ACHN (cell line): Measurements from ENCODE around the gene CENPO.
"Not testable (repeated sequence)": the region's sequence is repeated elsewhere in the genome, so short reads cannot be mapped to it uniquely, and the experiment has no call there.

Experiments used
- DNase-seq: peaks from one replicate; pipeline ENCODE4 v3.0.0-alpha.2; 2015
- in situ Hi-C: cut with HindIII; loops from 2 replicates; pipeline ENCODE4 v1.10.0; 2017; ENCODE audit warnings: low sequenced_read_pairs, low pct_ligation_motif_present, low pct_unique_long_range_greater_than_20kb

The CENPO gene

DNA sequence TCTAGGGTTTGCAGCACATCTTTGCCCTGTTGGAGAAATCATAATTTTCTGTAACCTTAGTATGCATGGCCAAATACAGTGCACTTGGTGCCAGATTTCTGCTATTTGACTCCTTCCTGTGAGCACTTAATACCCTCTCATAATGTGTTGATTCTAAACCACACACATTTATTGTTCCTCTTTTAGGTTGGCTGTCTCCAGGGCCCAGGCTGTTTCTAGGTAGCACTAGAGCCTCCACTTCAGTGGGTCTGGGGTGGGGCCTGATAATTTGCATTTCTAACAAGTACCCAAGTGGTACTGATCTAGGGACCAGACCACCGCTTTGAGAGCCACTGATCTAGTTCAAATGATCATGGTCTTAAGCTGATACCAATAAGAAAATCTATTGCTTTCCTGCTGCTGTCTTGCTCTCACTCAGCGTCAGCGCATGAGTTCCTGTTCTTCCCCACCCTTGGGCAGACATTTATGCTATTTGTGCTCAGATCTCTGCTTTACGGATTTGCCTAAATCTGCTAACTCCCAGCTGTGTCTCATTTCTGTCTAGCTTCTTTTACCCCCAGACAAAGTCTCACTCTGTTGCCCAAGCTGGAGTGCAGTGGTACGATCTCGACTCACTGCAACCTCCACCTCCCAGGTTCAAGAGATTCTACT is 7.4 kb upstream of the CENPO start:
- DNase-seq = no peak
- in situ Hi-C loops = no loop called here

- in situ Hi-C loops = no loop called here
- DNase-seq = no peak
Observed at GRCh38 chr2:24787532-24787931, 5.7 kb upstream of the CENPO start.

DNA sequence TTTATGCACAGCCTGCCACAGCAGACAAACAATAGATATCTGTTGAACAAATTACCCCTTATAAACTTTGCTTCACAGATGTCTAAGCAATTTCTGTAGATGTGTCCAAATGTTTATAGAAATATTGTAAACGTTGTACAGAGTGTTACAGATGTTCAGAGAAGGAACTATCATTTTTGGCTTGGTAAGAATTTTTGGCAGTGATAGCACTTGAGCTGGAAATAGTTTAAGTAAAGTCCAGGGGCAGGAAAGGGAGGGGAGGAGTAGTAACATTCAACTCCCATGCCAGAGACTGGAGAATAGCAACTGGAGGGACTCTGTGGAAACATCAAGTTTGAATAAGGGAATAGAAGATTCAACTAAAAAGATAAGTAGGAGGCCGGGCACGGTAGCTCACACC is 4.4 kb upstream of the CENPO start:
- in situ Hi-C loops = no loop called here
- DNase-seq = no peak

- in situ Hi-C loops = no loop called here
- no peak for DNase-seq
Observed at GRCh38 chr2:24791452-24791851, 1.8 kb upstream of the CENPO start.

DNA sequence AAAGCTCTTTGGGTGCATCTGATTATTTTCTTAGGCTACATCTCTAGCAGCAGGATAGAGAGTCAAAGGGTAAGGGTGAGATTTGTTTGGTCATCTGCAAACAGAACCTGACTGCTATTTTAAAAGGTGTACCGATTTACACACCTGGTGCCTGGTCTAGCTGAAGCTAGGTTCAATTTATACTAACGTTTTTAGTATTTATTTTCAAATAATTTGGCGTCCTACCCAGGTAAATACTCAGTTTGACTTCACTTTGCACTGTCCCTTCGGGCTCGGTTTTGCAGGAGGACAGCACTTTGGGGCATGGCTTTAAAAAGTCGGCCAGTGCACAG is 717 bp upstream of the CENPO start:
- in situ Hi-C loops = no loop called here

DNA sequence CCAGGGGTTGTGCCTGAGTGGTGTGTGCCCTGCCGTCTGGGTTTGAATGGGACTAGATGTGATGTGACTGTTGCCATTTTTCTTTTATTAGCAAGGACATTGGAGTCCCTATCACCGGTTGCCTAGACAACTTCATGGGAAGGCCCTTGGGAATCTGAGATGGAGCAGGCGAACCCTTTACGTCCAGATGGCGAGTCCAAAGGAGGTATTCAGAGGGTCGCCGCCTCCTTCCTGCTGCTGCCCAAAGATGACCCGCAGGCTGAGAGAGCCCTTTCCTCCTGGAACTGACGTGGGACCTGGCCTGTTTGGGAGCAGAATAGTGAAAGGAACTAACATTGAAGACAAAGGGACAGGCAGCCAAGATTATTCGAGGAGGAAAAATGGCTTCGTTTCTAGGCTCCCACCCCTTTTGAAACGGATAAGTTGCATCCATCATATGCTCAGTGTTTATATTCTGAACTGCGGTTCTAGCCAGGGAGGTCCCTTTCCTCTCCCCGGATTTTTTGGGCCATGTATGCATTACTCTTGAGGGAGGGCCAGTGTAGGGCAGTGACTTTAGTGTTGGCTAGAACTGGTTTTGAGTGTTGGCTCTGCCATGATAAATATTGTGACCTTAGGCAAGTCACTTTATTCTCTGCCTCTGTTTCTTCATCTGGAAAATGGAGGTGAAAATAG is 673 bp downstream of the CENPO start:
- peak; percentile 38 for DNase-seq
- in situ Hi-C loops = no loop called here

More for the DNA sequence above, 717 bp upstream of the CENPO start:
- no peak for DNase-seq

DNA sequence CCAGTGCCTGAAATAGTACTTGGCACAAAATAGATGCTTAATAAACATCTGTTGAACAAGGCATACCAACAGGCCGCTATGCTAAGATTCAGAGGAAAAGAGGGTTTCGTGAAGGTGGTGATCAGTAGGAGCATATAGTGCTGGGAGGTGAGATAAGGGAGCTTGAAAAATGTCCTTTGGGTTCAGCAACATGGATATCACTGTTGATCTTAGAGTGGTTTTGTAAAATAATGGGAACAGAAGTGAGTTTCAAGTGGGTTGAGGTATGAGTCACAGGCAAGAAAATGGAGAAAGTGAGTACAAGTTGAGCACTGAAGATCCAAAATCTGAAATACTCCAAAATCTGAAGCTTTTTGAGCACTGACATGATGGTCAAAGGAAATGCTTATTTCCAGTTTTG is 4.4 kb downstream of the CENPO start:
- DNase-seq = no peak
- in situ Hi-C loops = no loop called here

GRCh38 chr2:24800487-24800886 is 7.3 kb downstream of the CENPO start:
- in situ Hi-C loops = loop anchor here (25.0 kb wide), 1 partner anchor 388 kb away; no protein-coding TSS in a partner anchor
- DNase-seq = not testable (repeated sequence)

DNA sequence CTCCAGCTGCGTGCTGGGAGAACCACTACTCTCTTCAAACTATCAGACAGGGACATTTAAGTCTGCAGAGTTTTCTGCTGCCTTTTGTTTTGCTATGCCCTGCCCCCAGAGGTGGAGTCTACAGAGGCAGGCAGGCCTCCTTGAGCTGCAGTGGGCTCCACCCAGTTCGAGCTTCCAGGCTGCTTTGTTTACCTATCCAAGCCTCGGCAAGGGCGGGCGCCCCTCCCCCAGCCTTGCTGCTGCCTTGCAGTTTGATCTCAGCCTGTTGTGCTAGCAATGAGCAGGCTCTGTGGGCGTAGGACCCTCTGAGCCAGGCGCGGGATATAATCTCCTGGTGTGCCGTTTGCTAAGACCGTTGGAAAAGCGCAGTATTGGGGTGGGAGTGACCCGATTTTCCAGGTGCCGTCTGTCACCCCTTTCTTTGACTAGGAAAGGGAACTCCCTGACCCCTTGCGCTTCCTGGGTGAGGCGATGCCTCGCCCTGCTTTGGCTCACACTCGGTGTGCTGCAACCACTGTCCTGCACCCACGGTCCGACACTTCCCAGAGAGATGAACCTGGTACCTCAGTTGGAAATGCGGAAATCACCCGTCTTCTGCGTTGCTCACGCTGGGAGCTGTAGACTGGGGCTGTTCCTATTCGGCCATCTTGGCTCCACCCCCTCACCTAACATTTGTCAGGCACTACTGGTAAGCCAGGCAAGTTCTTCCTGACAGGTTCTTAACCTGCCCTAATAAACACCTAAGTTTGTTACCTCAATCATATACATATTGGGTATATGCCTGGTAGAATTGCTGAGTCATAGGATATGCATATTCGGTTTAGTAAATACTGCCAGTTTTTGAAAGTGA is 12.8 kb downstream of the CENPO start:
- not testable (repeated sequence) for DNase-seq
- in situ Hi-C loops = loop anchor here (25.0 kb wide), 1 partner anchor 394 kb away; no protein-coding TSS in a partner anchor

DNA sequence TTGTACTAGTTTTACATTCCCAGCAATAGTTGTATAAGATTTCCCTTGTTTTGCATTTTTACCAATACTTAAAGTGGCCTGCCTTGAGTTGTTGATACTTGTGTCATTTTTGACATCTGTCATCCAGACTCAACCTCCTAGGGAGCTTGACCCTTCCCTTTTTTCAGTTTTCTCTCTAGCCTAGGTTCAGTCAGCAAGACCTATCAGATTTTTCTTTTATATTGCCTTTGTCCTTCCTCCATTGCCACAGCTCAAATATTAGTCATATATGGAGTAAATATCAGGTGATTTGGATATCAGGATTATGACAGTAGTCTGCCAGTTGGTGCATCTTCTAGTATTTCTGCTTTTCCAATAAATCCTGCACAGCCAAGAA is 13.4 kb downstream of the CENPO start:
- DNase-seq = no peak
- in situ Hi-C loops = loop anchor here (25.0 kb wide), 1 partner anchor 394 kb away; no protein-coding TSS in a partner anchor

DNA sequence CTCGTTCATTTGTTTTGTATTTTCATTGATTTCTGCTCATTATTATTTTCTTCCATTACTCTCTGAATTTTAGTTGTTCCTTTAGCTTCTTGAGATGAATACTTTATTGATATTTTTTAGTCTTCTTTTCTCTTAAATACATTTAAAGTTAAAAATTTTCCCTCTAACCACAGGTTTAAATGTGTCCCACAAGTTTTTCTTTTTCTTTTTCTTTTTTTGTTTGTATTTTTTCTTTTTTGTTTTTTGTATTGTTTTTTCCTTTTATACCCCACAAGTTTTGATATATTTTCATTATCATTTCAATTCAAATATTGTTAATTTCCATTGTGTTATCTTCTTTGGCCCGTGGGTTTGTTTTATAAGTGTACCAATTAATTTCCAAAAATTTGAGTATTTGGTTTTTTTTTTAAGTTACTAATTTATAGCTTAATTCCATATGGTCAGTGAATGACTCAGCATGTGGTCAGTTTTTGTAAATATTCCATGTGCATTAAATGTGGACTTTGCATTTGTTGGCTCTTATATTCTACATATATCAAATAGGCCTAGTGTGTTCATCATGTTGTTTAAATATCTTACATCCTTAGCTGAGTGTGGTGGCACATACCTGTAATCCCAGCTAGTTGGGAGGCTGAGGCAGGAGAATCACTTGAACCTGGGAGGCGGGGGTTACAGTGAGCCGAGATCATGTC is 16.2 kb downstream of the CENPO start:
- in situ Hi-C loops = loop anchor here (25.0 kb wide), 1 partner anchor 397 kb away; no protein-coding TSS in a partner anchor
- DNase-seq = no peak

DNA sequence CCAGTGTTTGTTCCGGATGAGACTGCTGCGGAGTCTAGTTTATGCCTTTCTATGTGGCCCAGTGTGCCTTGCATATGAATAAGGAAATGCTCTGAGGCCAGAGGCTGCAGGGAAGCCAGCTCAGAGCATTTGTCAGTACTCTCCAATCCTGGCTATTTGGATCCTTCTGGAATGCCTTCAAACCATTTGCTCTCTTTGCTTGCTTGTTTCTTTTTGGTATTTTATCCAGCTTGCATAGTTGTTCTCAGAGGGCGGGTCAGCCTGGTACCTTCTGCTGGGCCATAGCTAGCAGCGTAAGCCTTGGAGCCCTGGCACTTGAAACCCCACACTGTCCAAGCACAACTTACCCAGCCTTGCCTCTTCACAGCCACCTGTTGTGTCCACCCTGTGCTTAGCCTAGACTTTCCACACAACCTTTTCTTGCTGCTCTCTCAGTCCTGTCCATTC is 20.5 kb downstream of the CENPO start:
- in situ Hi-C loops = loop anchor here (25.0 kb wide), 1 partner anchor 401 kb away; no protein-coding TSS in a partner anchor
- no peak for DNase-seq

GRCh38 chr2:24814516-24814915 is 21.3 kb downstream of the CENPO start:
- in situ Hi-C loops = loop anchor here (25.0 kb wide), 1 partner anchor 402 kb away; no protein-coding TSS in a partner anchor
- DNase-seq = no peak

GRCh38 chr2:24815171-24815570 is 21.9 kb downstream of the CENPO start:
- no peak for DNase-seq
- in situ Hi-C loops = loop anchor here (25.0 kb wide), 1 partner anchor 403 kb away; no protein-coding TSS in a partner anchor

- in situ Hi-C loops = loop anchor here (25.0 kb wide), 1 partner anchor 404 kb away; no protein-coding TSS in a partner anchor
- DNase-seq = no peak
Observed at GRCh38 chr2:24816404-24816803, 23.2 kb downstream of the CENPO start.

- DNase-seq = peak; percentile 30
- in situ Hi-C loops = loop anchor here (25.0 kb wide), 1 partner anchor 405 kb away; no protein-coding TSS in a partner anchor
Observed at GRCh38 chr2:24816884-24817283, 23.7 kb downstream of the CENPO start.

DNA sequence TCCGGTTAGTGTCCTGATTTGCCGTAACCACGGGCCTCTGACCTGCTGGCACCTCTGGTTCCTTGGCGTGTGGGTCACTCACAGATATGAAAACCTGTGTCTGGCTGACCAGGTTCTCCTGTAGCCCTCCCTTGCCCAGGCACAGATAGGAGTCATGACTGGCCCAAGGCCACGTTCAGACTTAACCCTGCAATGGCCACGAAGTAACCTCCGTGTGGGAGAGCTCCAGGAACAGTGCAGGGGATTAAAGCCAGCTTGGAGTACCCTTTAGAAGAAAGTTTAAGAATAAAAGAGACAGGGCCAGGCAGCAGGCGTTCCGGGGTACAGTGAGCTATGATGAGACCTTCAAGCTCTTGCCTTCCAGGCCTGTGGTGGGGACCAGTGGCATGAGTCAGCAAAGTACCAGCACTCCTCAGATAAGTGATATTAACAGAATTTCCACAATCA is 25.5 kb downstream of the CENPO start:
- no peak for DNase-seq
- in situ Hi-C loops = loop anchor here (25.0 kb wide), 1 partner anchor 406 kb away; no protein-coding TSS in a partner anchor
